Measurements from ENCODE around the gene DMRTB1. TPM values are rescaled to one million over a fixed set of nuclear protein-coding genes. Genes with fewer than 3 reads are reported as not detected.

The DMRTB1 gene
- total RNA-seq, 1 donor from 2014 or later, result not detected

DNA sequence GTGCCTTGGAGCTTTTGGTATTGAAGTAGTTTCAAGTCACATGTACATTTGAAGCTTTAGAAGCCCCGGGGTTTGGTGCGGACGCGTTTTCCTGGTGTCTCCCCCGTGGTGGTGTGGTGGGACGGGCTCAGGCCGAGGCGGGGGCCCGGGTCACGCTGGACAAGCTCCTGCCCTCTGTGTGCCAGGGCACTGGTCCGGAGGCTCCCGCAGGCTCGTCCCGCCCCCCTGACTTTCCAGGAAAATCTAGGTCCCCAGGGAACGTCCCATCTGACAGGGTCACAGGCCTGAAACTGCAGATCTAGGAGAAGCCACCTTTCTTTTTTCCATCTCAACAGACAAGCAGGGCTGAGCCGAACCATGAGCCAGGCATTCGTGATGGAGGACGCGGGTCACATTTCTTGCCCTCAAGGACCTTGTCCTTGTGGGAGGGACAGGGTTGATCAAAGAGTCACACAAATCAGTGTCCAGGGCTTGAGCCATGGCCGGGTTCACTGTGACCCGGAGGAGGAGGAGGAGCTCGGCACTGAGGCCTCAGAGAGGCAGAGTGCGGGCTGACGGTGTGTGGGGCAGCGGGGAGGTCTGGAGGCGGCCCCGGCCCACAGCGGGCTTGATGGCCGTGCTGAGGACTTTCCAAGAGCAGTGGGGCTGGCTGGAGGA is 1.6 kb downstream of the DMRTB1 start:
- TF ChIP-seq, protein P1, sequence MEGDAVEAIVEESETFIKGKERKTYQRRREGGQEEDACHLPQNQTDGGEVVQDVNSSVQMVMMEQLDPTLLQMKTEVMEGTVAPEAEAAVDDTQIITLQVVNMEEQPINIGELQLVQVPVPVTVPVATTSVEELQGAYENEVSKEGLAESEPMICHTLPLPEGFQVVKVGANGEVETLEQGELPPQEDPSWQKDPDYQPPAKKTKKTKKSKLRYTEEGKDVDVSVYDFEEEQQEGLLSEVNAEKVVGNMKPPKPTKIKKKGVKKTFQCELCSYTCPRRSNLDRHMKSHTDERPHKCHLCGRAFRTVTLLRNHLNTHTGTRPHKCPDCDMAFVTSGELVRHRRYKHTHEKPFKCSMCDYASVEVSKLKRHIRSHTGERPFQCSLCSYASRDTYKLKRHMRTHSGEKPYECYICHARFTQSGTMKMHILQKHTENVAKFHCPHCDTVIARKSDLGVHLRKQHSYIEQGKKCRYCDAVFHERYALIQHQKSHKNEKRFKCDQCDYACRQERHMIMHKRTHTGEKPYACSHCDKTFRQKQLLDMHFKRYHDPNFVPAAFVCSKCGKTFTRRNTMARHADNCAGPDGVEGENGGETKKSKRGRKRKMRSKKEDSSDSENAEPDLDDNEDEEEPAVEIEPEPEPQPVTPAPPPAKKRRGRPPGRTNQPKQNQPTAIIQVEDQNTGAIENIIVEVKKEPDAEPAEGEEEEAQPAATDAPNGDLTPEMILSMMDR (IDR thresholded peaks at IDR 0.05), result no peak
- no peak overlapping the region for H3K27ac Mint-ChIP-seq (ENCODE audit: unreplicated experiment)
- no peaks in the 10 kb centered on the region for H3K4me1 Mint-ChIP-seq (ENCODE audit: unreplicated experiment)
- H3K27me3 Mint-ChIP-seq (ENCODE audit: unreplicated experiment), result peaks cover 4% of the 10 kb centered on the region
- DNase-seq (ENCODE audit: extremely low spot score, unreplicated experiment), result no peak
- H3K36me3 Mint-ChIP-seq (ENCODE audit: unreplicated experiment), result no peaks in the 10 kb centered on the region
- H3K9me3 Mint-ChIP-seq (ENCODE audit: unreplicated experiment), result no peaks in the 10 kb centered on the region
- no peak overlapping the region for H3K4me3 Mint-ChIP-seq (ENCODE audit: unreplicated experiment)

DNA sequence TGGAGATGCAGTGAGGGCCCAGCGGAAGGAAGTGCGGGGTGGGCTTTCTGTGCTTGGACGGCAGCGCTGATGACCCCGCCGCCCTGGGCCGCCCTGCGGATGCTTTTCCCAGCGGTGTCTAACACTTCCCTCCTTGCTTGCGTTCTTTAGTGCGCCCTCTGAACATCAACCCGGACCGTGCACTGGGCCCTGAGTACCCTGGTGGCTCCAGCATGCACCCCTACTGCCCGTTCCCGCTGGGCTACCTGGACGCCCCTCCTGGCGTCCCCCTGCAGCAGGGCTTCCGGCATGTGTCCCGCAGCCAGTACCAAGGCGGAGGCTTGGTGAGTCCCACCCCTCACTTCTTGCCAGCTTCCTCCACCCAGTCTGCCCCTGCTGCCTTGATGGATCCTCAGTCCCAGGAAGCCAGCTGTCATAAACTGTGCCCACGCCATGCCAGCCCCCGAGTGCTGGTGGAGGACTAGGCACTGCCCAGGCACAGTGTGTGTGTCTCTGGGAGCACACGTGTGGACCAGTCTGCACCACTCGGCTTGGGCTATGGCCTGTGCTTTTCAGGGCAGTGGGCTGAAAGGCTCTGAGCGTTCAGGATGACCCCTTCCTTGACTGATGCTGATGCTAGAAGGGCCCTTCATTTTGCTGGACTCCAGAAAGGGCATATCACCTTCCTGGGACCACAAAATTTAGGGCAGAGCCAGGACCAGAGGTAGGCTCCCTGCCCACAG is 2.3 kb downstream of the DMRTB1 start:
- no peaks in the 10 kb centered on the region for H3K4me1 Mint-ChIP-seq (ENCODE audit: unreplicated experiment)
- no peaks in the 10 kb centered on the region for H3K9me3 Mint-ChIP-seq (ENCODE audit: unreplicated experiment)
- H3K36me3 Mint-ChIP-seq (ENCODE audit: unreplicated experiment), result no peaks in the 10 kb centered on the region
- DNase-seq (ENCODE audit: extremely low spot score, unreplicated experiment), result no peak
- TF ChIP-seq, protein P1 (IDR thresholded peaks at IDR 0.05), result no peak
- no peak overlapping the region for H3K27ac Mint-ChIP-seq (ENCODE audit: unreplicated experiment)
- no peak overlapping the region for H3K4me3 Mint-ChIP-seq (ENCODE audit: unreplicated experiment)
- H3K27me3 Mint-ChIP-seq (ENCODE audit: unreplicated experiment), result peaks cover 4% of the 10 kb centered on the region

DNA sequence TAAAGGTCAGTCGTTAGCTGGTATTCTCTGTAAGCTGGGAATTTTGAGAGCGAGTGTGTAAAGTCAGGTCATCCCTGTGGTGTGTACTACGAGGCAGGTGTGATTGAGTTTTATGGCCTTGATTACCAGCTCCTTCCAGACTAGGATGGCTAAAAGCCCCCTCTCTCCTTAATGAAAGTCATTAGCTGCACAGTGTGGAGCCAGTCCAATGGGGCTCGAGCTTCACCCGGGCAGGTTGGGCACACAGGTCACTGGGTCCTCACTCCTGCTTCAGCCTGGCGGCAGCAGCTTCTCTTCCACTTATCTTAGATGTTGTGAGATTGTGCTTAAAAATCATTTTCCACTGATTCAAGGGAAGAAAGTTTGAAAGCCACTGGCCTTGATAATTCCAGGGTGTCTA is 3.0 kb downstream of the DMRTB1 start:
- DNase-seq (ENCODE audit: extremely low spot score, unreplicated experiment), result no peak
- no peaks in the 10 kb centered on the region for H3K4me1 Mint-ChIP-seq (ENCODE audit: unreplicated experiment)
- no peak overlapping the region for H3K27ac Mint-ChIP-seq (ENCODE audit: unreplicated experiment)
- H3K4me3 Mint-ChIP-seq (ENCODE audit: unreplicated experiment), result no peak overlapping the region
- TF ChIP-seq, protein P1 (IDR thresholded peaks at IDR 0.05), result no peak
- no peaks in the 10 kb centered on the region for H3K9me3 Mint-ChIP-seq (ENCODE audit: unreplicated experiment)
- H3K27me3 Mint-ChIP-seq (ENCODE audit: unreplicated experiment), result peaks cover 4% of the 10 kb centered on the region
- H3K36me3 Mint-ChIP-seq (ENCODE audit: unreplicated experiment), result no peaks in the 10 kb centered on the region

DNA sequence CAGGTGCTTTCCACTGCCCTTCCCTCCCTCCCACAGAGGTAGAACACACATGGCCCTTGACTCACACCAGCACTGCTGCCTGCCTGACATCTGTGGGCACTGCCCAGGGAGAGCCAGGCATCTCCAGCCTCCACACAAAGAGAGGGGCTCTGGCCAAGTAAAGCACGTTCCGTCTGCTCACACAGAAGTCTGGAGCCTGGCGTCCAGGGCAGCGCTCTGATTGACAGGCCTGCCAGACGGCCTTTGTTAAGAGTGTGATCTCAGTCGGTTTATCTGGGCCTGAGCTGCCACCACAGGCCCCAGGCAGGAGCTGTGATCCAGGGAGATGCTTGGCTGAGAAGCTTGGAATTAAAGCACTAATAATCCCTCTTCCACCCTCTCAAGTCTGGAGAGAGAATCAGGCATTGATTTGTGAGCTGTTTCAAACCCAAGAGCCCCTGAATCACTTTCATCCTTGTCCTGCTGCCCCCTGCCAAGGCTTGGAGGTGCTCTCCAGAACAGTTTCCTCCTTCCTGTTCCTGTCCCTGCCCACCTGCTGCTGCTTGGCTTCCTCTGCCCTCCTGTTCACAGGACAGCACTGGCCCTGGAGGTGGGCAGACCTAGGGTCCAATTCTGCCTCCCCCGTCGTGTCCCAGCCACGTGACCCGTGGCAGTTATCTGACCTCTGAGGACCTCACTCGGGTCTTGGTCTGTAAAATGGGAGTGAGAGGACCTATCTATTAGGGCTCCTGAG is 3.7 kb downstream of the DMRTB1 start:
- DNase-seq (ENCODE audit: extremely low spot score, unreplicated experiment), result no peak
- Mint-ChIP-seq H3K36me3 (ENCODE audit: unreplicated experiment) (no peaks in the 10 kb centered on the region), H3K4me1 (ENCODE audit: unreplicated experiment) (no peaks in the 10 kb centered on the region), H3K9me3 (ENCODE audit: unreplicated experiment) (no peaks in the 10 kb centered on the region), H3K4me3 (ENCODE audit: unreplicated experiment) (no peak overlapping the region), H3K27ac (ENCODE audit: unreplicated experiment) (no peak overlapping the region), H3K27me3 (ENCODE audit: unreplicated experiment) (peaks cover 2% of the 10 kb centered on the region)
- TF ChIP-seq, protein P1 (IDR thresholded peaks at IDR 0.05), result no peak
